NCI-H1417 treated with DMSO at 0.1 percent for 48 hours (cell line): Measurements from ENCODE around the gene MEGF10.

Source experiments
- DNase-seq: peaks from one replicate; lab custom pipeline; 2025; lab: John Stamatoyannopoulos, UW

Gene MEGF10

GRCh38 chr5:127369796-127370195 is 79.2 kb downstream of the MEGF10 start:
- no peak for DNase-seq

- DNase-seq = no peak
These were observed 80.0 kb downstream of the MEGF10 start for GRCh38 chr5:127370631-127371030.

- DNase-seq = no peak
These were observed 83.4 kb downstream of the MEGF10 start for GRCh38 chr5:127373858-127374491.

- DNase-seq = no peak
These were observed 84.5 kb downstream of the MEGF10 start for GRCh38 chr5:127375124-127375523.

- DNase-seq = no peak
These were observed 85.0 kb downstream of the MEGF10 start for GRCh38 chr5:127375544-127376091.

GRCh38 chr5:127377651-127378050 is 87.1 kb downstream of the MEGF10 start:
- DNase-seq = no peak

GRCh38 chr5:127385936-127386335 is 95.3 kb downstream of the MEGF10 start:
- DNase-seq = no peak

GRCh38 chr5:127386557-127386956 is 96.0 kb downstream of the MEGF10 start:
- no peak for DNase-seq

- no peak for DNase-seq
These were observed 99.0 kb downstream of the MEGF10 start for GRCh38 chr5:127389601-127390000.

- DNase-seq = no peak
These were observed 102.2 kb downstream of the MEGF10 start for GRCh38 chr5:127392762-127393161.

- no peak for DNase-seq
These were observed 106.0 kb downstream of the MEGF10 start for GRCh38 chr5:127396490-127397155.

GRCh38 chr5:127398508-127398907 is 107.9 kb downstream of the MEGF10 start:
- no peak for DNase-seq

GRCh38 chr5:127399068-127399467 is 108.5 kb downstream of the MEGF10 start:
- DNase-seq = no peak

GRCh38 chr5:127400539-127400938 is 109.9 kb downstream of the MEGF10 start:
- no peak for DNase-seq

GRCh38 chr5:127400946-127401670 is 110.5 kb downstream of the MEGF10 start:
- no peak for DNase-seq

- DNase-seq = no peak
These were observed 111.8 kb downstream of the MEGF10 start for GRCh38 chr5:127402361-127402760.

GRCh38 chr5:127404190-127404589 is 113.6 kb downstream of the MEGF10 start:
- no peak for DNase-seq

- DNase-seq = no peak
These were observed 115.9 kb downstream of the MEGF10 start for GRCh38 chr5:127406326-127407121.

GRCh38 chr5:127409246-127409917 is 118.8 kb downstream of the MEGF10 start:
- DNase-seq = no peak

- DNase-seq = no peak
These were observed 119.5 kb downstream of the MEGF10 start for GRCh38 chr5:127409921-127410675.

- no peak for DNase-seq
These were observed 120.4 kb downstream of the MEGF10 start for GRCh38 chr5:127410959-127411358.
